MM.1S (cell line): ENCODE measurements around the gene PDE11A.

Experiments
- DNase-seq: peaks from one replicate; pipeline ENCODE4 v3.0.0-alpha.2; 2015
- H2AFZ ChIP-seq: fragments of 300-600 bp; sonication (generic); 2 replicates; pipeline ENCODE4 v1.6.0; 2016; ENCODE audit warnings: antibody characterized with exemption, low read length
- H3F3A ChIP-seq: fragments of 300-600 bp; sonication (generic); 2 replicates; pipeline ENCODE4 v1.6.1; 2016; ENCODE audit warnings: mild to moderate bottlenecking, antibody characterized with exemption, low read length, moderate library complexity, mixed read lengths; ENCODE audit not compliant: insufficient read depth
- H3K27ac ChIP-seq: fragments of 300-600 bp; sonication (generic); 2 replicates; pipeline ENCODE4 v1.5.1; 2016; ENCODE audit warnings: mild to moderate bottlenecking, low read length
- H3K27me3 ChIP-seq: fragments of 300-600 bp; sonication (generic); replicated peaks from 2 replicates; pipeline ENCODE4 v1.6.0; 2016; ENCODE audit warnings: low read length; ENCODE audit not compliant: insufficient read depth
- H3K36me3 ChIP-seq: fragments of 300-600 bp; sonication (generic); replicated peaks from 2 replicates; pipeline ENCODE4 v1.6.1; 2016; ENCODE audit warnings: mild to moderate bottlenecking, low read length, mixed read lengths; ENCODE audit not compliant: insufficient read depth
- H3K4me1 ChIP-seq: fragments of 300-600 bp; sonication (generic); 2 replicates; pipeline ENCODE4 v1.6.1; 2016; ENCODE audit warnings: low read length, mixed read lengths
- H3K4me2 ChIP-seq: fragments of 300-600 bp; sonication (generic); 2 replicates; pipeline ENCODE4 v1.6.0; 2016; ENCODE audit warnings: low read depth, low read length
- H3K4me3 ChIP-seq: fragments of 300-600 bp; sonication (generic); 2 replicates; pipeline ENCODE4 v1.5.1; 2016; ENCODE audit warnings: low read length, mixed read lengths
- H3K79me2 ChIP-seq: fragments of 300-600 bp; sonication (generic); 2 replicates; pipeline ENCODE4 v1.6.1; 2016; ENCODE audit warnings: mixed run types, low read length, mixed read lengths
- H3K9ac ChIP-seq: fragments of 300-600 bp; sonication (generic); 2 replicates; pipeline ENCODE4 v1.6.1; 2016; ENCODE audit warnings: low read length, mixed read lengths
- H3K9me2 ChIP-seq: fragments of 300-600 bp; sonication (generic); replicated peaks from 2 replicates; pipeline ENCODE4 v1.6.1; 2016; ENCODE audit warnings: mild to moderate bottlenecking, low read length, mixed read lengths; ENCODE audit not compliant: insufficient read depth
- H3K9me3 ChIP-seq: fragments of 300-600 bp; sonication (generic); replicated peaks from 2 replicates; pipeline ENCODE4 v1.6.1; 2016; ENCODE audit warnings: mild to moderate bottlenecking, low read length, mixed read lengths; ENCODE audit not compliant: insufficient read depth
- H4K20me1 ChIP-seq: fragments of 300-600 bp; sonication (generic); 2 replicates; pipeline ENCODE4 v1.6.1; 2016; ENCODE audit warnings: mild to moderate bottlenecking, low read length, moderate library complexity, mixed read lengths; ENCODE audit not compliant: insufficient read depth
- CTCF ChIP-seq: fragments of 300-600 bp; sonication (generic); IDR thresholded peaks from 2 replicates; pipeline ENCODE4 v1.5.1; 2016; ENCODE audit warnings: antibody characterized with exemption, low read length, mixed read lengths
- EZH2 ChIP-seq: fragments of 300-600 bp; sonication (generic); optimal IDR thresholded peaks from 2 replicates; pipeline ENCODE3; 2017; ENCODE audit warnings: low read depth, mild to moderate bottlenecking, antibody characterized with exemption, low read length, mixed read lengths
- EZH2phosphoT487 ChIP-seq: fragments of 300-600 bp; sonication (generic); IDR thresholded peaks from 2 replicates; pipeline ENCODE4 v1.6.1; 2018; ENCODE audit warnings: antibody characterized with exemption, low read length

Gene PDE11A

GRCh38 chr2:177579486-177580036 lies 493.0 kb downstream of the PDE11A start:
- Histone ChIP-seq H3K9me2 (no peaks in the 10 kb centered on the region), H2AFZ (no peak overlapping the region), H3K27ac (no peak overlapping the region), H3K9me3 (no peaks in the 10 kb centered on the region), H3K27me3 (no peaks in the 10 kb centered on the region), H3K9ac (no peak overlapping the region), H3F3A (no peaks in the 10 kb centered on the region), H3K4me2 (no peak overlapping the region), H3K4me3 (no peak overlapping the region), H3K79me2 (no peaks in the 10 kb centered on the region), H4K20me1 (no peaks in the 10 kb centered on the region), H3K4me1 (no peaks in the 10 kb centered on the region), H3K36me3 (no peaks in the 10 kb centered on the region)
- no peak for DNase-seq
- TF ChIP-seq EZH2phosphoT487 (no peak), CTCF (no peak), EZH2 (no peak)

GRCh38 chr2:177578454-177578853 lies 494.1 kb downstream of the PDE11A start:
- H3K27ac ChIP-seq, result no peak overlapping the region
- TF ChIP-seq EZH2phosphoT487 (no peak), EZH2 (no peak), CTCF (no peak)
- no peaks in the 10 kb centered on the region for H3K79me2 ChIP-seq
- no peaks in the 10 kb centered on the region for H4K20me1 ChIP-seq
- no peaks in the 10 kb centered on the region for H3K4me1 ChIP-seq
- H3F3A ChIP-seq, result no peaks in the 10 kb centered on the region
- no peaks in the 10 kb centered on the region for H3K9me3 ChIP-seq
- no peak for DNase-seq
- H3K4me2 ChIP-seq, result no peak overlapping the region
- H2AFZ ChIP-seq, result no peak overlapping the region
- H3K4me3 ChIP-seq, result no peak overlapping the region
- no peaks in the 10 kb centered on the region for H3K36me3 ChIP-seq
- H3K9me2 ChIP-seq, result no peaks in the 10 kb centered on the region
- H3K27me3 ChIP-seq, result no peaks in the 10 kb centered on the region
- H3K9ac ChIP-seq, result no peak overlapping the region

DNA sequence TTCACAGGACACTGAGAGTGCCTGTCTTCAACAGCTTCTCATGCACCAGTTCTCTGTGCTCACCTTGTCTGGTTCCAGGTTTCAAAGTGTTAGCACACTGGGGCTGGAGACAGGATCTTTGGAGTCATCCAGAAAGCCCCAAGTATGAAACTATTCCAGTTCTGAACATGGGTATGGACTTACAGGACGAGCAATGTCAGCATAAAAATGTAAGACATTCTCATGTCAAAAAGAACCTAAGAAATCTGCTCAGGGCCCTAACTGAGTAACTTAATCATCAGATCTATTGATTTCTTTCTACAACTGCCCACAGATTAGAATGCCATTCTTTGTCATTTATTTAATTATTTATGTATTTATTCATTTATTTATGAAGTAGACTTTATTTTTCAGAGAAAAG lies 495.5 kb downstream of the PDE11A start:
- H3F3A ChIP-seq, result no peaks in the 10 kb centered on the region
- no peaks in the 10 kb centered on the region for H3K36me3 ChIP-seq
- H2AFZ ChIP-seq, result no peak overlapping the region
- no peak overlapping the region for H3K27ac ChIP-seq
- no peak overlapping the region for H3K4me2 ChIP-seq
- DNase-seq, result no peak
- H3K9me3 ChIP-seq, result no peaks in the 10 kb centered on the region
- no peaks in the 10 kb centered on the region for H3K9me2 ChIP-seq
- H3K4me3 ChIP-seq, result no peak overlapping the region
- no peaks in the 10 kb centered on the region for H3K79me2 ChIP-seq
- H4K20me1 ChIP-seq, result no peaks in the 10 kb centered on the region
- H3K9ac ChIP-seq, result no peak overlapping the region
- TF ChIP-seq EZH2phosphoT487, result no peak
- no peak for TF ChIP-seq CTCF
- no peak for TF ChIP-seq EZH2
- no peaks in the 10 kb centered on the region for H3K27me3 ChIP-seq
- no peaks in the 10 kb centered on the region for H3K4me1 ChIP-seq
